Stimulated activated CD4-positive, alpha-beta T cell treated with anti-CD3 and anti-CD28 coated beads, Interleukin-15, amount 100 ng/mL, for 48 hours (primary cell): Measurements from ENCODE around the gene IQCH.

Experiments used
- DNase-seq, 2 donors: peaks; one replicate each; pipeline ENCODE4 v3.0.0-alpha.2; 2020; ENCODE audit warnings: low read depth in 2 of 2

The IQCH gene

DNA sequence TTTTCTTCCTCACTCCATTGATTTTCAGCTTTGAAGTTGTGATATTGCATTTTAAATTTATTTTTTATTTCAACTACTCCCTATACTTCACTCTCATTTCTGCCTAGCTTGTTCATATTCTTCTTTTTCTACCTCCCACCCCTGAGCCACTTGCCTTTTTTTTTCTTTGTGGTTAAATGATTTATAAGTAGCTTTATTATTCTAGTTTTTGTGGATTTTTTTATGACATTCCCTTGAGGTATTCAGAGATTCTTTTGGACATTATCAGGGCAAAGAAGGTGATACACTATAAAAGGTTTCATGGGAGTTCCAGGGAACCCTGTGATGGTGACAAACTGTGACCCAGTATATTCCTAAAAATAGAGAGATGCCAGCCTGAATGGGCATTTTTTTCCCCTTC, 269.6 kb downstream of the IQCH start:
- no peak for DNase-seq

DNA sequence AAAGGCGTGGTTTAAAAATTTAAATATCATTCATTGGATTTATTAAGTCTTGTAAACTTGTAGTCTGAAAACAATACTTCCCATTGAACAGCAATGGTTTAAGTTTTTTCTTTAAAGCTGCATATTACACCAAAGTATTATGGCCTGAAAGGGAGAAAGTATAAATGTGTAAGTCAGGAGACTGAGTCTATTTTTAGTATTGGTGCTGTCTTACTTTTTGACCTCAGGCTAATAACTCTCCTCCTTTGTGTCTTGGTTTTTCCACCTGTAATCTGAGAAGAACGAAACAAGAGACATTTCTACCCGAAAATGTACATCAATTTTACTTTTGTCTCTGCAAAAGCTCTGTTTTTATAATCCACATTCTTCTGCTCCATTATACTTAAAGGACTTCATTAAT, 273.9 kb downstream of the IQCH start:
- DNase-seq = no peak

DNA sequence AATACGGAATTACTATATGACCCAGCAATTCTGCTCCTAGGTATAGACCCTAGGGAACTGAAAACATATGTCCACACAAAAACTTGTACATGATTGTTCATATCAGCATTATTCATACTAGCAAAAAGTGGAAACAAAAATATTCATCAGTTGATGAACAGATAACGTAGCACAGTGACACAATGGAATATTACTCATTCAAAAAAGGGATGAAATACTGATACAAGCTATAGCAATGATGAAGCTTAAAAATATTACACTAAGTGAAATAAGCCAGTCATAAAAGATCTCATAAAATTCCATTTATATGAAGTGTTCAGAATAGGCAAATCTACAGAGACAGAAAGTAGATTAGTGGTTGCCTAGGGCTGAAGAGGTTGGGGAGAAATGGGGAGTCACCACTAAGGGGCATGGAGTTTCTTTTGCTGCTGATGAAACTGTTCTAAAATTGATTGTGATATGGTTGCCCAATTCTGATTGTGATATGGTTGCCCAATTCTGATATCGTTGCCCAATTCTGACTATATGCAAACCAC, 276.9 kb downstream of the IQCH start:
- DNase-seq = no peak

DNA sequence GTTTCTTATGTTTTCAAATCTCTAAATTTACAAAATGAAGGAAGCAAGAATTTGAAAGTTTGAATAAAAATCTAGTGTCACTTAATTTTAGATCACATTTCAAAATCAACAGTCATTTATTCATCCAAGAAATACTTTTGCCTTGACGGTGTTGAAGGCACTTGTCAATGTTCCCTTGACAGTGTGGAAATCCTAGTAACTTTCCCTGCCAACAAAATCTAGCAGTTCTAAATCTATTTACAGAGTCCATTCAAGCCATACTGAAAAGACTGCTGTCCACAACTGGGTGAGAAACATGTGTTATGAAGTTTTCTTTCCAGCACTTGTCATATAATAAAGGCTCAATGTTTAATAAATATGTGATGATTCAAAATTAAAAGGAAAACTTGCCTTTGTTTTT, 279.3 kb downstream of the IQCH start:
- DNase-seq = no peak

- DNase-seq = no peak
Observed at GRCh38 chr15:67534360-67534759, 279.8 kb downstream of the IQCH start.

DNA sequence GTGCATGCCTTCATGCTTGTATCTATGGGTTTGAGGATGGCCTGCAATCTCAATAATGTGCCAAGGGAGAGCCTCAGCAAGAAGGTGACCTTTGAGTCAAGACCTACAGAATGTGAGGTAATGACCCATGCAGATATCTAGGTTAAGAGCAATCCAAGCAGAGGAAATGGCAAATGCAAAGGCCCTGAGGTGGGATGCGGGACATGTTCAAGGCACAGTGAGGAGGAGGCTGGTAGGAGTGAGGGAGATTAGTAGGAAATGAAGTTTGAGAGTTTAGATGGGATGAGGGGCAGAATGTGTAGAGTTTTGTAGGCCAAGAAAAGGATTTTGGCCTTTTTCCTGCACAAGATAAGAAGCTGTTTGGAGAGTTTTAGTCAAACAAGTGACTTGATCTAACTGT, 283.2 kb downstream of the IQCH start:
- no peak for DNase-seq

- peak; percentile 59 to 76 for DNase-seq
Observed at GRCh38 chr15:67542420-67543347, 288.1 kb downstream of the IQCH start, which contains the start of gene MAP2K5. Gene MAP2K5 (plus strand): TSS chr15:67542703. CDS start chr15:67543336, 633 bp downstream.

GRCh38 chr15:67543348-67543718, 288.7 kb downstream of the IQCH start:
- no peak for DNase-seq

GRCh38 chr15:67544475-67544874, 289.9 kb downstream of the IQCH start:
- no peak for DNase-seq

GRCh38 chr15:67545864-67546263, 291.3 kb downstream of the IQCH start:
- no peak for DNase-seq

DNA sequence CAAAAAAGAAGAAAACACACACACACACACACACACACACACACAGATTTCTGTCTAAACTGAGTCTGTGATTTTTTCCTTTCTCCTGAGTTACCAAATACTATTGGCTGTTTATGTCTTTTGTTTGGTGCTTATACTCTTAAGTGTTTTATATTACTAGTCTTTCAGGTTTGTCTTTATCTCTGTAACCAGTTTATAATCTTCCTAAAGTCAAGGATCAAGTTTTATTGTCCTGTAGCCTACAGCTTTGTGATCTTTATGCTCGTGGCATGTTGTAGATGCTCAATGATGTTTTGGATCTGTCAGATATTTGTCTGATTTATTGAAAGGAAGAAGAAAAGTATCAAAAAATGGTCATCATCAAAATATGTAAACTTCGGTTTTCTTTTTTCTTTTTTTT, 292.5 kb downstream of the IQCH start:
- DNase-seq = no peak

DNA sequence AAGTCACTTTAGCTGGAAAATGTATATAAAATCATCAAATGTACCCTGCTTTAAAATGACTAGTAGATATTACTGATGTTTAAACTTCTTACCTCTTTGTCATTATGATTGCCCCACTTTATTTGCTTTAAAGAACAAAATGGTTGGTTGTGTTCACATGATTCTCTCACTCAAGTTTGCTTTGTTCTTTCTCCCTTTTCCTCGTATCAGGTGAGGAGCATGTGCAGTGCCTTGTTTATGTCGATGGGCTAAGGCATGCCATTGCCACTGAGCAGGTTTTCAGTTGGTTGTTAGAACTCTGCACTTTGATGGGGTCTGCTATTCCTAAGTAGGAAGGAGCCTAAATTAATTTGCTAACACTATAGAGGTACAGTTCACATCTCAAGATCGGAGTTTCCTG, 293.2 kb downstream of the IQCH start:
- DNase-seq = no peak

- DNase-seq = no peak
Observed at GRCh38 chr15:67548236-67548852, 293.8 kb downstream of the IQCH start.

- no peak for DNase-seq
Observed at GRCh38 chr15:67548862-67549651, 294.5 kb downstream of the IQCH start.

- no peak for DNase-seq
Observed at GRCh38 chr15:67549736-67550135, 295.1 kb downstream of the IQCH start.

DNA sequence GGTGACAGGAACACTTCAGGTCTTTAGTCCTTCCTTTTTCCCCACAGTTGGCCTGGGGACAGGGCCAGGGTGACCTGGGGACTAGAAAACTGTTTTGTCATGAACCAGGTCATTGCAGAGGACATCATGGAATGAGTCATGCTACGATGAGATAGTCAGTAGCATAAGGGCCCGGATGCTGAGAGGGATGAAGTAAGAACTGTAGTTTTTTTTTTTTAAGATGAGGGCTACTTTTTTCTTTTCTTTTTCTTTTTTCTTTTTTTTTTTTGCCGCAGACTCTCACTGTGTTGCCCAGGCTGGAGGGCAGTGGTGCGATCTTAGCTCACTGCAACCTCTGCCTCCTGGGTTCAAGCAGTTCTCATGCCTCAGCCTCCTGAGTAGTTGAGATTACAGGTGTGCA, 295.9 kb downstream of the IQCH start:
- no peak for DNase-seq

DNA sequence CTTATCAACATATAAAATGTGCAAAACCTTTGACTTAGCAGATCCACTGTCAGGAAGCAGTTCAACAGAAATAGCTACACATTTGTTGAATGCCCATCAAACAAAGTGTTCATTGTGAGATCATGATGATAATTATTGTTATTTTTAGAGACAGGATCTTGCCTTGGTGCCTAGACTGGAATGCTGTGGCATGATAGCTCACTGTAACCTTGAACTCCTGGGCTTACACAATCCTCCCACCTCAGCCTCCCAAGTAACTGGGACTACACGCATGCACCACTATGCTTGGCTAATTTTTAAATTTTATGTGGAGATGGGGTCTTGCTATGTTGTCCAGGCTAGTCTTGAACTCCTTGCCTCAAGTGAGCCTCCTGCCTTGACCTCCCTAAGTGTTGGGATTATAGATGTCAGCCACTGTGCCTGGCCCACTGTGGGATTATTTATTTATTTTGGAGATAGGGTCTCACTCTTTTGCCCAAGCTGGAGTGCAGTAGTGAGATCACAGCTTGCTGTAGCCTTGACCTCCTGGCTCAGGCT, 296.7 kb downstream of the IQCH start:
- DNase-seq = no peak
